Activated B cell treated with CpG ODN at 0.5 μM for 24 hours (primary cell): ENCODE data around the gene GOLGA6L2. TPM values are rescaled to one million over a fixed set of nuclear protein-coding genes. Genes with fewer than 3 reads are reported as not detected.

Experiments
- ATAC-seq: fragments of 200-7000 bp; cut with Tn5 transposase; one replicate; pipeline ENCODE4 v1.10.0; 2021; ENCODE audit warnings: low read depth, mild to moderate bottlenecking, moderate library complexity
- CTCF ChIA-PET: fragments of 350-600 bp; sonication (Branson Sonifier 250); formaldehyde crosslinking; loops from one replicate; lab custom pipeline; 2021; ENCODE audit warnings: antibody characterized with exemption; lab: Charles Lee
- POLR2A ChIA-PET: fragments of 350-600 bp; sonication (Branson Sonifier 250); formaldehyde crosslinking; loops from one replicate; lab custom pipeline; 2021; ENCODE audit warnings: antibody characterized with exemption; lab: Charles Lee
- DNase-seq: peaks from one replicate; pipeline ENCODE4 v3.0.0; 2022
- H3K27ac Mint-ChIP-seq: one replicate; pipeline ENCODE4 v1.8.0; 2020; ENCODE audit warnings: mixed read lengths
- H3K27me3 Mint-ChIP-seq: one replicate; pipeline ENCODE4 v1.8.0; 2021; ENCODE audit warnings: mixed read lengths
- H3K36me3 Mint-ChIP-seq: one replicate; pipeline ENCODE4 v1.8.0; 2021; ENCODE audit warnings: low read depth, mixed read lengths
- H3K4me1 Mint-ChIP-seq: one replicate; pipeline ENCODE4 v1.8.0; 2021; ENCODE audit warnings: mixed read lengths
- H3K4me3 Mint-ChIP-seq: one replicate; pipeline ENCODE4 v1.8.0; 2020; ENCODE audit warnings: mild to moderate bottlenecking, mixed read lengths
- H3K9me3 Mint-ChIP-seq: one replicate; pipeline ENCODE4 v1.8.0; 2020; ENCODE audit warnings: mixed read lengths
- intact Hi-C: fragments of 100-400 bp; cut with micrococcal nuclease; formaldehyde crosslinking; loops from one replicate; pipeline ENCODE4 v1.15.1; 2024
- total RNA-seq: library from RNA; stranded (reverse); gene quantifications from 2 replicates; pipeline ENCODE4 v1.2.3, GENCODE V29; 2022
- TF ChIP-seq, protein P1 (sequence below): fragments of 200-600 bp; IDR thresholded peaks from one replicate; pipeline ENCODE4 v1.8.0; 2022; ENCODE audit warnings: antibody characterized with exemption, mild to moderate bottlenecking

Gene GOLGA6L2, protein sequence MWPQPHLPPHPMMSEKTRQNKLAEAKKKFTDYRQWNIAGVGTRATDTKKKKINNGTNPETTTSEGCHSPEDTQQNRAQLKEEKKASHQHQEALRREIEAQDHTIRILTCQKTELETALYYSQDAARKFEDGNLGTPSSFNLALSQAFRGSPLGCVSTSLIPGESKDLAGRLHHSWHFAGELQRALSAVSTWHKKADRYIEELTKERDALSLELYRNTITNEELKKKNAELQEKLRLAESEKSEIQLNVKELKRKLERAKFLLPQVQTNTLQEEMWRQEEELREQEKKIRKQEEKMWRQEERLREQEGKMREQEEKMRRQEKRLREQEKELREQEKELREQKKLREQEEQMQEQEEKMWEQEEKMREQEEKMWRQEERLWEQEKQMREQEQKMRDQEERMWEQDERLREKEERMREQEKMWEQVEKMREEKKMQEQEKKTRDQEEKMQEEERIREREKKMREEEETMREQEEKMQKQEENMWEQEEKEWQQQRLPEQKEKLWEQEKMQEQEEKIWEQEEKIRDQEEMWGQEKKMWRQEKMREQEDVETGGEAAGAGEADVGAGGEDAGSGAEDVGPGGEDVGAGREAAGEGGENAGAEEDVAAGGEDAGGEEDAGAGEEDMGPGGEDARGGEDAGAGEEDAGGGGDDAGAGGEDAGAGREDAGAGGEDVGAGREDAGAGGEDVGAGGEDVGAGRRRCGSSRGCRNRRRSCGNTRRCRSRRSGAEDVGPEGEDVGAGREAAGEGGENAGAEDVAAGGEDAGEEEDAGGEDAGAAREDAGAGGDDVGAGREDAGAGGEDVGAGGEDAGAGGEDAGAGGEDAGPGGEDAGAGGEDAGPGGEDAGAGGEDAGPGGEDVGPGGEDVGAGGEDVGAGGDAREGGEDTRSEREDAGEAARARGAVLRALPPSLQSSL
- not detected in 2 replicates for total RNA-seq

DNA sequence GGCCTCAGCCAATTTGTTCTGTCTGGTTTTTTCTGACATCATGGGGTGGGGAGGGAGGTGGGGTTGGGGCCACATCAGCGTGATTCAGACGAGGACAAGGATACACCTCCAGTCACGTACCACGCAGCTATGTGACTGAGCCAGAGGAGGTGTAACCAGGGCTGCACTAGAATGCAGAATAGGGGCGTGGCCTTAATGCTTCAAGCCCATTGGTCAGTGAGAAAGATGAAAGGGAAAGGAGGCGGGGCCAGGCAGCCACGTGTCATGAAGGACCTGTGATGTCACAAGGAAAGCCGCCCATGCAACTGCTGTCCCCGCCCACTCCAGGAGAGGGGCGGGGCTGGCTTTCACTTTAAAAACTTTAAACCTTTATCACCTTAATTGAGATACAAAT is at the start of gene GOLGA6L2:
GOLGA6L2 (minus strand) TSS at position 137 of the 394 bp plus-strand sequence; CDS start at position 75, 62 bp downstream.
- ChIA-PET POLR2A (no interaction called here), CTCF (no interaction called here)
- H3K4me3 Mint-ChIP-seq = no peak within 1 kb of the TSS
- no peaks in the 10 kb centered on the region for H3K36me3 Mint-ChIP-seq
- peaks cover 3% of the 10 kb centered on the region for H3K27me3 Mint-ChIP-seq
- ATAC-seq (no peak), DNase-seq (no peak)
- TF ChIP-seq, protein P1, sequence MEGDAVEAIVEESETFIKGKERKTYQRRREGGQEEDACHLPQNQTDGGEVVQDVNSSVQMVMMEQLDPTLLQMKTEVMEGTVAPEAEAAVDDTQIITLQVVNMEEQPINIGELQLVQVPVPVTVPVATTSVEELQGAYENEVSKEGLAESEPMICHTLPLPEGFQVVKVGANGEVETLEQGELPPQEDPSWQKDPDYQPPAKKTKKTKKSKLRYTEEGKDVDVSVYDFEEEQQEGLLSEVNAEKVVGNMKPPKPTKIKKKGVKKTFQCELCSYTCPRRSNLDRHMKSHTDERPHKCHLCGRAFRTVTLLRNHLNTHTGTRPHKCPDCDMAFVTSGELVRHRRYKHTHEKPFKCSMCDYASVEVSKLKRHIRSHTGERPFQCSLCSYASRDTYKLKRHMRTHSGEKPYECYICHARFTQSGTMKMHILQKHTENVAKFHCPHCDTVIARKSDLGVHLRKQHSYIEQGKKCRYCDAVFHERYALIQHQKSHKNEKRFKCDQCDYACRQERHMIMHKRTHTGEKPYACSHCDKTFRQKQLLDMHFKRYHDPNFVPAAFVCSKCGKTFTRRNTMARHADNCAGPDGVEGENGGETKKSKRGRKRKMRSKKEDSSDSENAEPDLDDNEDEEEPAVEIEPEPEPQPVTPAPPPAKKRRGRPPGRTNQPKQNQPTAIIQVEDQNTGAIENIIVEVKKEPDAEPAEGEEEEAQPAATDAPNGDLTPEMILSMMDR = no peak
- no peak within 1 kb of the TSS for H3K27ac Mint-ChIP-seq
- intact Hi-C loops = no loop called here
- no peaks in the 10 kb centered on the region for H3K4me1 Mint-ChIP-seq
- H3K9me3 Mint-ChIP-seq = no peaks in the 10 kb centered on the region

DNA sequence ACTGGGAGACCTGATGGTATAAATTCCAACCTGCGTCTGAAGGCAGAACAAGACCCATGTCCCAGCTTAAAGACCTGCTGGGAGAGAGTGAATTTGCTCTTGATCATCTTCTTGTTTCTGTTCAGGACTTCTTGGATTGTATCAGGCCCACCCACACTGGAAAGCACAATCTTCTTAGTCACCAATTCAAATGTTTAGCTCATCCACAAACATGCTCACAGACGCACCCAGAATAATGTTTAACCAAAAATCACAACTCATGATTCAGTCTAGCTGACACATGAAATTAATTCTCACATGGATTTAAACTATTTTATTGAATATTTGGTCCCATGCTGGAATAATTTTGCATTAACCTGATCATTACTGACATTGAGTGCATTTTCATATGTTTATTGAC is 37.8 kb upstream of the GOLGA6L2 start:
- CTCF ChIA-PET = no interaction called here

DNA sequence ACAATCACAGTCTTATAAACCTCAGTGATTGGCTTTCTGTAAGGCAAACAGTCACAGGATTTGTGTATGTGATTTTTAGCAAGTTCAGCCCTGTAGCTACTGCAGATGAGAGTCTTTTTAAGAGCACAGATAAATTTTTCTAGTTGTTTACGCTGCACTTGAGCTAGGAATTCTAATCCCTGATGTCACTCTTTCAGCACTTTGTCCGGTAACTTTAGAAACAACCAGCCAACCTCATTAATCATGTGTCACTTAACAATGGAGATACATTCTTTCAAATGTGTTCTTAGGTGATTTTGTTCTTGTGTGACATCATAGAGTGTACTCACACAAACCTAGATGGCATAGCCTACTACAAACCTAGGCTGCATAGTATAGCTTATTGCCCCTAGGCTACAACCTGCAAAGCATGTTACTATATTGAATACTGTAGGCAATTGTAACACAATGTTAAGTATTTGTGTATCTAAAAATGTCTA is 36.8 kb upstream of the GOLGA6L2 start:
- TF ChIP-seq, protein P1 = no peak
- no peak for ATAC-seq
- no peak for DNase-seq
- H3K36me3 Mint-ChIP-seq = no peaks in the 10 kb centered on the region
- no peak overlapping the region for H3K27ac Mint-ChIP-seq
- intact Hi-C loops = no loop called here
- ChIA-PET CTCF (no interaction called here), POLR2A (no interaction called here)
- no peaks in the 10 kb centered on the region for H3K4me1 Mint-ChIP-seq
- H3K27me3 Mint-ChIP-seq = no peaks in the 10 kb centered on the region
- no peaks in the 10 kb centered on the region for H3K9me3 Mint-ChIP-seq
- H3K4me3 Mint-ChIP-seq = no peak overlapping the region

More for the DNA sequence above, 37.8 kb upstream of the GOLGA6L2 start:
- TF ChIP-seq, protein P1 = no peak
- Mint-ChIP-seq H3K4me3 (no peak overlapping the region), H3K27me3 (no peaks in the 10 kb centered on the region), H3K27ac (no peak overlapping the region), H3K9me3 (no peaks in the 10 kb centered on the region), H3K36me3 (no peaks in the 10 kb centered on the region), H3K4me1 (no peaks in the 10 kb centered on the region)
- DNase-seq (no peak), ATAC-seq (no peak)
- POLR2A ChIA-PET = no interaction called here
- intact Hi-C loops = no loop called here

DNA sequence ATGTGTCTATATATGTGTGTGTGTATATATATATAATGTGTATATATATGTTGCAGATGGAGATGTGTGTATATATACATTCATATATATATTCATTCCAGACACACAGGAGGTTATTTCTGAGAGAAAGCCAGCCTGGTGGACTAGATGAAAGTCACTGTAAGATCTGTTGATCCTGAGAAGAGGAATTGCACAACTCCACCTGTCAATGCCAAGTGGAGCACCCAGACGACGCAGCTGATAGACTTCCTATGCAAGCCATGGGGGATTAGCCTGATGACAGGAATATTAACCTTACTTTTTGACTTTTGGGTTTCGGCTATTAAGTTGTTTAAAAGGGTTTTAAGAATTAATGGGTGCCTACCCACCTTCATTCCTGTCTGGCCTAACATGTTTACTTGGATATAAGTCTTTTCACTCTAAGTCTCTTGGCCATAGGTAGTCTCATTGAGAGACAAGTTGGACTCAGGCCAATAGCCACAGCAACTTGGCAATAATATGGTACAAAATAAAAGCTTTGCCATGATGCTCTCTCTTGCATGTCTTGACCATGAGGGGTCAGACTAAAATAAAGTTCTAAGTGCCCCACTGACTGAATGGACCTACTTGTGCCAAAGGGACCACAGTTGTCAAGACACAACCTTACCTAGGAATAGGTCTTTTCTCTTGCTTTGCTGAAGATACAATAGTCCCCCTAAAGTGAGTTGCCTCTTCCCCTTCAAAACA is 35.9 kb upstream of the GOLGA6L2 start:
- Mint-ChIP-seq H3K4me1 (no peaks in the 10 kb centered on the region), H3K36me3 (no peaks in the 10 kb centered on the region), H3K4me3 (no peak overlapping the region), H3K9me3 (no peaks in the 10 kb centered on the region), H3K27me3 (no peaks in the 10 kb centered on the region), H3K27ac (no peak overlapping the region)
- TF ChIP-seq, protein P1 = no peak
- DNase-seq (no peak), ATAC-seq (no peak)
- ChIA-PET POLR2A (no interaction called here), CTCF (no interaction called here)
- intact Hi-C loops = no loop called here
